Rectal smooth muscle tissue (tissue), 1 donor: ENCODE measurements around the gene CCT8.
"Not testable (repeated sequence)": the region's sequence is repeated elsewhere in the genome, so short reads cannot be mapped to it uniquely, and the experiment has no call there.

Source experiments
- H3K27ac ChIP-seq: one replicate; pipeline ENCODE4 v1.7.0; 2013; ENCODE audit warnings: low read depth, low read length, inconsistent platforms
- H3K27me3 ChIP-seq: one replicate; pipeline ENCODE4 v1.7.0; 2013; ENCODE audit warnings: low read length; ENCODE audit not compliant: control insufficient read depth, insufficient read depth
- H3K36me3 ChIP-seq: one replicate; pipeline ENCODE4 v1.7.0; 2013; ENCODE audit warnings: low read length; ENCODE audit not compliant: control insufficient read depth, insufficient read depth
- H3K4me1 ChIP-seq: one replicate; pipeline ENCODE4 v1.7.0; 2013; ENCODE audit warnings: low read length; ENCODE audit not compliant: control insufficient read depth, insufficient read depth
- H3K4me3 ChIP-seq: one replicate; pipeline ENCODE4 v1.7.0; 2013; ENCODE audit warnings: low read length
- H3K9ac ChIP-seq: one replicate; pipeline ENCODE4 v1.7.0; 2013; ENCODE audit warnings: low read length

Gene CCT8

DNA sequence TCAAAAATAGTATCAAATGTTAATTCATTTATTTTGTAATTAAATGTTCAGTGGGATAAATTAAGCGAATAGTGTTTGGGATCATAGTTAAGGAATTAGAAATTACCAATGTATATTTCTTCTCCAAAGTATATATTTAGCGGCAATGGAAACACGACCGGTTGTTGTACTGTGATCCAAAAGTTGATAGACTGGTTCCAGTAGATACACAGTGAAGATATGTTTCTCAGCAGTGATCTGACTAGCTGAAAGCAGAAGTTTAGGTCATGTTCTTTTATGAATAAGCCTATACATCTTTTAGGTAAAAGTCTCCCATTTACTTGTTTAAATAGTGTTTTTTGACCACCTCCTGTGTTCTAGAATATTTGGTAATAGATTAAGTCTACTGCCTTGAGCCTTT lies 40.1 kb downstream of the CCT8 start:
- H3K4me1 ChIP-seq = no peaks in the 10 kb centered on the region
- no peaks in the 10 kb centered on the region for H3K27me3 ChIP-seq
- H3K36me3 ChIP-seq = peaks cover 32% of the 10 kb centered on the region
- no peak overlapping the region for H3K9ac ChIP-seq
- no peak overlapping the region for H3K27ac ChIP-seq
- no peak overlapping the region for H3K4me3 ChIP-seq

DNA sequence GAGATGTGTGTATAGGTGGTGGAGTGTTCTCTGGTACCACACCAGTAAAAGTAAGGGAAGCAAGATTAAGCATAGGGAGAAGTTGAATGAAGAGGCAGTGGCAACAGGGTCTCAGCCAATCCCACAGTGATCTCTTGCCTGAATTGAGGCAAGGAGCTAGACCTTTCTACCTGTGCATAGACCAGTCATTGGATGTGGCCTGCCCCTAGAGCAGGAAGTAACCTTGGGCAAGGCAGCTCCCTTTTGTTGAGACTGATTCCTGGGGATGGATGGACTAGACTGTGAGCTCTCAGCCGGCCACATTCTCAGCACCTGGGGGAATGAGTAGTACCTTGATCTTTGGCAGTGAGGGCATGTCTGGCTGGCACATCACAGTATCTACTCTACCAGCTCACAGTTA lies 42.5 kb downstream of the CCT8 start:
- Histone ChIP-seq H3K4me3 (no peak overlapping the region), H3K4me1 (no peaks in the 10 kb centered on the region), H3K27ac (no peak overlapping the region), H3K9ac (no peak overlapping the region), H3K27me3 (no peaks in the 10 kb centered on the region), H3K36me3 (peaks cover 12% of the 10 kb centered on the region)

DNA sequence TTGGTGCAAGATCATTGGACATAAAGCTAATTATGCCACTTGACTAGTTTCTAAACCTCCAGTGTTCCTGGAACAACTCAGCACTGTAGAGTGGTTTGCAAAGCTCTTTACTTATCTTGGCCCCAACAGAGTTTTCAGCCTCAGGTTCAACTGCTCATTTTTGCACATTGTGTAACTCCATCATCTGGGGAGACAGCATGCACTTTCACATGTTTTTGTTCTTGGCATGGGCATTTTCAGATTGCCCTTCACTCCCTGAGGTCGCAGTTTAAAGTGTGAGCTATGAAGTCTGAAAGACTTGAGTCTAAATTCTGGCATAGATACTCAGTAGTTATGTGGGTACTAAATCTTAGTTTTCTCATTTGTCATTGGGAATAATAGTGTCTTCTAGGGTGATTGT lies 43.9 kb downstream of the CCT8 start:
- H3K4me1 ChIP-seq = peaks cover 5% of the 10 kb centered on the region
- no peak overlapping the region for H3K27ac ChIP-seq
- no peak overlapping the region for H3K4me3 ChIP-seq
- H3K36me3 ChIP-seq = peaks cover 12% of the 10 kb centered on the region
- no peaks in the 10 kb centered on the region for H3K27me3 ChIP-seq
- H3K9ac ChIP-seq = no peak overlapping the region

DNA sequence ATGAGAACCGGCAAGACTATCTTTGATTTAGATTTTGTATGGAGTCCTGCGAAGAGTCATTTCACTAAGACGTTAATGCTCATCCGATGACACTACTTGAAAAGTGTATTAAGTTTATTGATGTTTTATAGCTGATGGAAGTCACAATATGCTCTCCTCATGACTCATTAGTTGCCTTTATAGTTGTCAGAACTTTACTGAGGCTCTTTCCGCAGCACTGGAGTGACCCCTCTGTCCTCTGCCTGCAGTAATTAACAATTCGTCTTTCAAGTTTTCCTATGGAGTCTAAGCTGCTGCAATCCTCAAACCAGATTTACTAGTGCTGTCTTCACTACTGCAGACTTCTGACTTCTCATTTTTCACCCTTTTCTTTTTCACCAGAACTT lies 48.1 kb downstream of the CCT8 start:
- Histone ChIP-seq H3K27me3 (no peaks in the 10 kb centered on the region), H3K27ac (peak overlapping the region; percentile 100), H3K36me3 (peaks cover 4% of the 10 kb centered on the region), H3K4me1 (peaks cover 5% of the 10 kb centered on the region), H3K9ac (peak overlapping the region; percentile 93), H3K4me3 (peak overlapping the region; percentile 98)

DNA sequence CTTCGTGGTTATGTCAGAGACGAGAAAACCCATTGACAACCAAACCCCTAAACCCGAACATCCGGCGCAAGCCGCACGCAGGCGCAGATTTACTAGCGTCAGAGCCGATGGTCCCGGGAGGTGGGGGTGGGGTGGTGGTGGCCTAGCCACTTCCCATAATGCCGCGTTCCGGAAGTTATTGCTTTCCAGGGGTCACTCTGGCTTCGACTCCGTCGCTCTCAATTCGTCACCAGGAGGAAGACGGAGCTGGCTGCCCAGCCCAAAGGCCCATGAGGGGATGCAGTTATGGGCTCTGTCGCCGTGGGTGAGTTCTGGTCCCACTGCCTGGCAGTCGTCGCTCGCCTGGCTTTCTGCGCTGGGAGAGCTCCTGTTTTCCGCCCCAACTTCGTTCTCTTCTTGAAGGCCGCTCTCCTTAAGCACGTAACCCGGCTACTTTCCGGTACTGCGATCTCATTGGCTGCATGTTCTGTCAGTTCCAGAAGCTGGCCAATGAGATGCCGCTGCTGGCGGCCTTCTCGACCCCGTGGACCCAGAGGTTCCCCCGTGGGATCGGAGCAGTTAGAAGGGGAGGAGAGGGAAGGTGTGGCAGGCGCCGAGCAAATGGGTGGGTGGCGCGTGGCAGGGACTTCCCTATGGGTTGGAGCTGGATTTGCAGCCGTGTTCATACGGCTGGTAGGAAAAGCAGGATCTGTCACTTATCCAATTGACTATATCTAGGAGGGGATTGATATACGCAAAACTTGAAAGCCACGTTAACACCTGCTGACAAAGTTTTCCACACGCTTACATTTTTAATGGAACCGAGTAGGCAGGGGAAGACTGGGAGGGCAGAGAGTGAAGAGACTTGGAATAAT lies 48.7 kb downstream of the CCT8 start, which contains the start of gene USP16:
USP16 (plus strand) TSS at position 195 of the 854 bp plus-strand sequence. CDS start 3,246 bp downstream, outside the sequence.
- peak within 1 kb of the TSS; percentile 100 for H3K27ac ChIP-seq

DNA sequence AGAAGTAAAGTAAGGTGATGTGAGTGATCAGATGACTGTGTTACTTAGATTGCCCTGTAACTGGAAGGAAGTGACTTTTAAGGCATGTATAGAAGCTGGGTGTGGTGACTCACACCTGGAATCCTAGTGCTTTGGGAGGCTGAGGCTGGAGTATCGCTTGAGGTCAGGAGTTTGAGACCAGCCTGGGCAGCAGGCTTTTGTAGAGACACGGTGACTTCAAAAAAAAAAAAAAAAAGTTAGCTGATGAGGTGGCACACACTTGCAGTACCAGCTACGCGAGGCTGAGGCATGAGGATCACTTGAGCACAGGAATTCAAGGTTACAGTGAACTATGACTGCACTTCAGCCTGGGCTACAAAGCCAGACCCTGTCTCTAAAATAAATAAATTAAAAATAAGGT lies 51.3 kb downstream of the CCT8 start:
- Histone ChIP-seq H3K36me3 (no peaks in the 10 kb centered on the region), H3K4me3 (no peak overlapping the region), H3K4me1 (peaks cover 10% of the 10 kb centered on the region), H3K27ac (no peak overlapping the region), H3K9ac (no peak overlapping the region), H3K27me3 (no peaks in the 10 kb centered on the region)

More for the DNA sequence above, 48.7 kb downstream of the CCT8 start, which contains the start of gene USP16:
- H3K27me3 ChIP-seq = no peaks in the 10 kb centered on the region
- peaks cover 5% of the 10 kb centered on the region for H3K4me1 ChIP-seq
- peaks cover 4% of the 10 kb centered on the region for H3K36me3 ChIP-seq
- peak within 1 kb of the TSS; percentile 98 for H3K4me3 ChIP-seq
- H3K9ac ChIP-seq = peak within 1 kb of the TSS; percentile 93

DNA sequence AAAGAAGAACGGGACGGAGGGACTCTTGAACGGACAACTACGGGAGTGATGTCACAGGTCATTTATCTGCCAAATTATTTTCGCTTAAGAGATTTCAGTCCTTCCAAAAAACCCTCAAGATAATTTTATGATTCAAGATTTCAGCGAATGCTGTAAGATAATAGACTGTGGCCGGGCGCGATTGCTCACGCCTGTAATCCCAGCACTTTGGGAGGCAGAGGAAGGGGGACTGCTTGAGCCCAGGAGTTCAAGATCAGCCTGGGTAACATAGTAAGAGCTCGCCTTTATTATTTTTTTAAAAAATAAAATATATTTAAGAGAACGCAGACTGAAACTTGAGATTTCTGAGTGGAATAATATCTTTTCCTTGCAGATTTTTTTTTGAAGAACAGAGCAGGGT lies 54.9 kb downstream of the CCT8 start:
- peak overlapping the region; percentile 97 for H3K4me3 ChIP-seq
- peak overlapping the region; percentile 69 for H3K27ac ChIP-seq
- H3K36me3 ChIP-seq = no peaks in the 10 kb centered on the region
- H3K27me3 ChIP-seq = no peaks in the 10 kb centered on the region
- H3K9ac ChIP-seq = peak overlapping the region; percentile 71
- H3K4me1 ChIP-seq = peaks cover 5% of the 10 kb centered on the region

DNA sequence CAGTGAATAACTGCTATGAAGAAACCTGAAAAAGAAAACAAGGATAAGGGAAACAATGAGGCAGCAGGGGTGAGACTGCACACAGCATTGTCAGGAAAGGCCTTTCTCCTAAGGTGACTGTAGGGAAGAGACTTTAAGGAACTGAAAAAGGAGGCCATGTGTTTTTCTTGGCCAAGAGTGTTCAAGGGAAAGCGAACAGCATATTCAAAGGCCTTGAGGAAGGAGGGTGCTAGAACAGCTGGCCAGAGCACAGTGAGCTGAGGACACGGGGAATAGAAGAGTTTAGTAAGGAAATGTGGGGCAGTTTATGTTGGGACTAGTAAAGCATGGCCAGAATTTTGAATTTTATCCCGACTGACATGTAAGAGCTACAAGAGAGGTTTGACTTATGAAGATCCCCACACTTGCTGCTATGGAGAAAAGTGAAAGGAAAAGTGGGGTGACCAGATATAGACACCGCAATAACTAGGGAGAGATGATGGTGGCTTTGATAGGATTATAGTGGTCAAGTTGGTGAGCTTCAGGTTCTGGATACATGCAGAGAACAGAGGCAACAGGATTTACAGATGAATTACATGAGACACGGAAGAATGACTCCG lies 55.7 kb downstream of the CCT8 start:
- H3K27ac ChIP-seq = no peak overlapping the region
- peak overlapping the region; percentile 97 for H3K4me3 ChIP-seq
- H3K36me3 ChIP-seq = no peaks in the 10 kb centered on the region
- H3K9ac ChIP-seq = no peak overlapping the region
- H3K4me1 ChIP-seq = peaks cover 5% of the 10 kb centered on the region
- no peaks in the 10 kb centered on the region for H3K27me3 ChIP-seq

DNA sequence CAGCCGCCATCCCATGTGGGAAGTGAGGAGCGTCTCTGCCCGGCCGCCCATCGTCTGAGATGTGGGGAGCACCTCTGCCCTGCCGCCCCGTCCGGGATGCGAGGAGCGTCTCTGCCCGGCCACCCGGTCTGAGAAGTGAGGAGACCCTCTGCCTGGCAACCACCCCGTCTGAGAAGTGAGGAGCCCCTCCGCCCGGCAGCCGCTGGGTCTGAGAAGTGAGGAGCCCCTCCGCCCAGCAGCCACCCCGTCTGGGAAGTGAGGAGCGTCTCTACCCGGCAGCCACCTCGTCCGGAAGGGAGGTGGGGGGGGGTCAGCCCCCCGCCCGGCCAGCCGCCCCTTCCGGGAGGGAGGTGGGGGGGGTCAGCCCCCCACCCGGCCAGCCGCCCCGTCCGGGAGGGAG lies 62.2 kb downstream of the CCT8 start:
- not testable (repeated sequence) for H3K36me3 ChIP-seq, H3K4me1 ChIP-seq, H3K4me3 ChIP-seq, H3K9ac ChIP-seq, H3K27me3 ChIP-seq, H3K27ac ChIP-seq

DNA sequence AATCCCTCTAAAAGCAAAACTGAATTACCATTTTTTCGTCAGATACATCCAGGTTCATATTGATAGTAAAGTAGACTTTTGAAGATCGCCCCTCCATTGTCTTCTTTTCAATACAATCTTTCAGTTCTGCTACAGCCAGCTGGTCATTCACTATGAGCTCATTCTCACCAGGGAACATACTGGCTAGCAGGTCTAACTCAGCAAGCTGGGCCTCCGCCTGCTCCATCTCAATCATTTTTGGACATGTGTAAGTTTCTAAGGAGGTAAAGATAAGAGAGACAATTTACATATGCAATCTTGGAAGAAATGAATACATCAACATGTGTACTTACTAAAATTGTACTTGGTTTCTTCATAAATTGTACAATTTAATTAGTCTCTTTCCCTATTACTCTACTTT lies 65.1 kb downstream of the CCT8 start:
- H3K27me3 ChIP-seq = no peaks in the 10 kb centered on the region
- no peak overlapping the region for H3K27ac ChIP-seq
- no peak overlapping the region for H3K4me3 ChIP-seq
- H3K9ac ChIP-seq = no peak overlapping the region
- H3K36me3 ChIP-seq = peaks cover 3% of the 10 kb centered on the region
- H3K4me1 ChIP-seq = no peaks in the 10 kb centered on the region

DNA sequence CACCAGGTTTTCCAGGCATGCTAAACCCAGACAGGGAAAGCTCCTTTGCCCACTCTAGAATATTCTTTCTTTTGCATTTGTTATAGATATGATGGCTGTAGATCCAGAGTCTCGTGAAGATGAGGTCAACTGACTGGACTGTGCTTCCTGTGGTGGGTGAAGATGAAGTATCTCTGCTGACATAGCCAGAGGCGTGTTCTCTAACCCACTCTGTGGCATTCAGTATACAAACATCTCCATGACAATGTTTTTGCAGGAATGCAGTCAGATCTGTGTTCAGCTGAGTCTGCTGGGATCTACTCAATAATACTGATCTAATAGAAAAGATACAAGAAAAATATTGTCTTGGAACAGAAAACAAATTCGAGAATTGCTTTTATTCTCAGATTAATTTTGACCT lies 65.6 kb downstream of the CCT8 start:
- Histone ChIP-seq H3K4me1 (no peaks in the 10 kb centered on the region), H3K27ac (no peak overlapping the region), H3K9ac (no peak overlapping the region), H3K4me3 (no peak overlapping the region), H3K36me3 (peaks cover 3% of the 10 kb centered on the region), H3K27me3 (no peaks in the 10 kb centered on the region)

DNA sequence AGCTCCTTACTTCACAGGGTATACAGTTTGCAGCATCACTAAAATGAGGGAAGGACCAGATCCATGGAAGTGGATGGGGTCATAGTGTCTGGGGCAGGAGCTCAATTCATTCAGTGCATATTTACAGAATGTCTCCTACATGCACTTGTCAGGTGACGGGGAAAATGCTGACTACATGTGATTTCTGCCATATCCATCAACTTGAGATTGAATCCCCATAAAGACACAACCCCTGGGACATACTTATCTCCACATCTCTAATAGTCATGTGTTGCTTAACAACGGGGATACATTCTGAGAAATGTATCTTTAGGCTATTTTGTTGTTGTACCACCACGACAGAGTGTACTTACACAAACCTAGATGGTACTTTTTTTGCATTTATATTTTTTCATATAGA lies 66.3 kb downstream of the CCT8 start:
- Histone ChIP-seq H3K27ac (no peak overlapping the region), H3K27me3 (no peaks in the 10 kb centered on the region), H3K36me3 (peaks cover 3% of the 10 kb centered on the region), H3K9ac (no peak overlapping the region), H3K4me1 (no peaks in the 10 kb centered on the region), H3K4me3 (no peak overlapping the region)
